A204.1 (cell line): ENCODE results near the gene NAA15.
A peak's percentile ranks its signal among the peaks of the same experiment; 100 is the strongest.
"Not testable (repeated sequence)": the region's sequence is repeated elsewhere in the genome, so short reads cannot be mapped to it uniquely, and the experiment has no call there.

Experiments
- FAIRE-seq: peaks from 2 replicates; lab custom pipeline; 2012; peaks lifted over from hg19 to GRCh38; lab: Jason Lieb, UNC

NAA15 gene

DNA sequence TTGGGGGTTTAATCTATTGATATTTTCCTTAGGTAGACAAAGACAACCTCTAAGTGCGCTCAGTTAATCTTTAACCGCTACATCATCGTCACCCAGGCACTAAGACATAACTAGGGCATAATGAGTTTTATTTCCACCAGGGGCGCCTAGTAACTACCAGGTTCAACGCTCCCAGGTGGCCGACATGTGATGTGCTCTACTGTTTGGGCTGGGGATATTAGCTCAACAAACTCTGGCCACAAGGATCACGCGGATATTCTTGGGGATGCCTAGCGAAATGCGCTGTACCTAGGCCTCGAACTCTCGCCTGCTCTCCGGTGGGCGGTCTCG lies 151.7 kb downstream of the NAA15 start:
- FAIRE-seq = no peak

DNA sequence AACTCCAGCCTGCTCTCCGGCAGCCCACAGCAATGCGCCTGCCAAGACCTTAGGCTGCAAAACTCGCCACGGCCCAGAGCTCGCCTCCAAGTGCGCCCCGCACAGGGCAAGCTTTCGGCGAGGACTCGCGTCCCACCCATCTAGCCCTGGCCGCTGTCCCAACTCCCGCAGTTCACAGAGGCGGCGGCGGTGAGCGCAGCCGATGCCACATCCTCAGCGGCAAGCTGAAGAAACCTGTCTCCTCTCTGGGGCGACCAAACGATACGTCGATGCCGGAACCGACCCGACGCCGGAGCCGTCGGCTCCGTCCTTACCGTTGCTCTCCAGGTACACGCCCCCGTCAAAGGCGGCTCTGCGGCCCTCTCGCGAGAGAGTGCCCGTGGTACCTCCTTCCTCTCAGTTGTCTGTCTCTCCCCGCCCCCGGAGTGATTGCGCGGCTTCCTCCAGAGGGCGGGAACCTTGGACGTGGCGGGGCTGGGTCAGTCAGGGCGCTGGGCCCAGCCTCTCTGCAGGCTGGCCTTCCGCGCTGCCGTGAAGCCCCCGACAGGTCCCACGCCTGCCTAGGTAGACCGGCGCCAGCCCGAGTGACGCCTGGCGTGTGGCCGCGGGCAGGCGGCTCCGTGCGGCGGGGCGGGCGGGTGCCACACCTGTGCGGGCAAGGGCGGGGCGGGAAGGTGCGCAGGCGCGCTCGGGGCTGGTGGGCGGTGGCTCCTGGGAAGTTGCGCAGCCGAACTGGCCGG lies 152.2 kb downstream of the NAA15 start:
- peak; percentile 64 for FAIRE-seq

DNA sequence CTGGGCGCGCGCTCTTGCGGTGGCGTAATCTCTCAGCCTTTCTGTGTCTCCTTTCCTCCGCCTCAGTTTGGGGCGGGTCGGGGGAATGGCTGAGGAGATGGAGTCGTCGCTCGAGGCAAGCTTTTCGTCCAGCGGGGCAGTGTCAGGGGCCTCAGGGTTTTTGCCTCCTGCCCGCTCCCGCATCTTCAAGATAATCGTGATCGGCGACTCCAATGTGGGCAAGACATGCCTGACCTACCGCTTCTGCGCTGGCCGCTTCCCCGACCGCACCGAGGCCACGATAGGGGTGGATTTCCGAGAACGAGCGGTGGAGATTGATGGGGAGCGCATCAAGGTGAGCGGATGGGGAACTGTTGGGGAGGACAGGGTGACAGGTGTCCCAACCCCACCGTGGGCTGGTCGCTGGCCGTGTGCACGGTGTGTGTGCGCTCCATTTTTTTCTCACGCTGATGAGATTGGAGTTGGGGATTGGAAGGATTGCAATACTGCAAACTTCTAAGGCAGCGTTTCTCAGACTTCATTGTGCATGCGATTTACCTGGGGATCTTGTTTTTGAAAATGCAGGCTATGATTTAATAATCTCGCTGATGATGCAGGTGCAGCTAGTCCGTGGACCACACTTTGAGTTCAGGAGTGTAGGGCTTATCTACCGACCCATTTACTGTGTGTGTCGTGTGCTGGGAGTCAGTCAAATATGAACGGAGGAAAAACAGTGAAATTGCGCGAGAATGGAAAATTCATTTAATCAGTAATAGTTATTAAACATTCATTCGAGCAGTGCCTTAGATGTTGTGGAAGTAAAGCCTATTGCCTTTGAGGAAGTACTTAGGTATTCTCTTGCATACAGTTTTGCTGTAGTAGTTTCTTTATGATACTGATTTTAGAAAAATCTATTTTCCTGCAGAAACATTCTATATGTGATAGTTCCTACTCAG lies 153.1 kb downstream of the NAA15 start, which contains the start of gene RAB33B:
RAB33B (plus strand) TSS at position 11 of the 935 bp plus-strand sequence; CDS start at position 86, 75 bp downstream.
- FAIRE-seq = no peak

DNA sequence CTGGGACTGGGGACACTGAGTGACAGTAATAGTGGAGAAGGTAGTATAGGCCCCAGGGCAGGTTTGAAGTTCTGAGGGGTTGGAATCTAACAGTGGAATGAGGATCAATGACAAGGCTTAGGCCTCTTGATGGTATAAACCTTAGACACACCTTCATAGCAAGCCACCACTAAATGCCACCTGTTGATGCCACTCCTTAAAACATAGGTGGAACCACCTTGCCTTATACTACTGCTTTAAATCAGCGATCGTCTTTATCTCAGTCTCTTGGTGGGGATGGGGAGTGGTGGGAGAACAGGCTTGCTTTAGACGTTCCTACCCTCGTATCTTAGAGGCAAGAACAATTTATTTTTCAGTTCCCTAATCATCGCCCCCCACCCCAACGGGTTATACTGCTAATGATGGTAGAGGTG lies 153.8 kb downstream of the NAA15 start:
- FAIRE-seq = no peak

DNA sequence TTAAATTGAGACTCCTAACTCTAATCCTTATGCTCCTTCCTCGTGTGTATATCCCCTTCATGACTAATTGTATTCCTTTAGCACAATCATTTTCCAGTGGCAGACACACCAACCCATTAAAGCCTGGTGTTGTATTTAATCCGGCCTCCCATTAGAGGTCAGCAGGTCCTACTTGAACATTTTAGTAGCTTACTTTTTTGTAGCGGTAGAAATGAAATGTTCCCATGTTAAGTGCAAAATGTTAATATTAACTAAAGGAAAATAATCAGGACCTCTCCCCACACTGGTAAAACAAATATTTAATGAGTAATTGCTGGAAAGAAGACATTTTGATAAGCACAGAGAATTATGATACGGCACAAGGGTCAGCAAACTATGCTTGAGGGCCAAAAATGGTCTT lies 156.0 kb downstream of the NAA15 start:
- FAIRE-seq = no peak

DNA sequence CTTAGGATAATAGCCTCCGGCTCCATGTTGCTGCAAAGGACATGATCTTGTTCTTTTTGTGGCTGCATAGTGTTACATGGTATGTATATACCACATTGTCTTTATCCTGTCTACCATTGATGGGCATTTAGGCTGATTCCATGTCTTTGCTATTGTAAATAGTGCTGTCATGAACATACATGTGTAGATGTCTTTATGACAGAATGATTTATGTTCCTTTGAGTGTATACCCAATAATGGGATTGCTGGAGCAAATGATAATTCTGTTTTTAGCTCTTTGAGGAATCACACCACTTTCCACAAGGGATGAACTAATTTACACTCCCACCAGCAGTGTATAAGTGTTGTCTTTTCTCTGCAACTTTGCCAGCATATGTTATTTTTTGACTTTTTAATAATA lies 157.2 kb downstream of the NAA15 start:
- FAIRE-seq = no peak

DNA sequence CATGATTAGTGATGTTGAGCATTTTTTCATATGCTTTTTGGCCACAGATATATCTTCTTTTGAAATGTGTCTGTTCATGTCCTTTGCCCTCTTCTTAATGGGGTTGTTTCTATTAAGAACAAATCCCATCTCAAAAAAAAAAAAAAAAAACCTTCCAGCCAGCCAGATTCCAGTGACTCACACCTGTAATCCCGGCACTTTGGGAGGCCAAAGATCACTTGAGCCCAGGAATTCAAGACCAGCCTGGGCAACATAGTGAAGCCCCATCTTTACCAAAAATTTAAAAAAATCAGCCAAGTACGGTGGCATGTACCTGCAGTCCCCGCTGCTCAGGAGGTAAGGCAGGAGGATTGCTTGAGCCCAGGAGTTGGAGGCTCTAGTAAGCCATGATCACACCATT lies 157.7 kb downstream of the NAA15 start:
- FAIRE-seq = no peak

DNA sequence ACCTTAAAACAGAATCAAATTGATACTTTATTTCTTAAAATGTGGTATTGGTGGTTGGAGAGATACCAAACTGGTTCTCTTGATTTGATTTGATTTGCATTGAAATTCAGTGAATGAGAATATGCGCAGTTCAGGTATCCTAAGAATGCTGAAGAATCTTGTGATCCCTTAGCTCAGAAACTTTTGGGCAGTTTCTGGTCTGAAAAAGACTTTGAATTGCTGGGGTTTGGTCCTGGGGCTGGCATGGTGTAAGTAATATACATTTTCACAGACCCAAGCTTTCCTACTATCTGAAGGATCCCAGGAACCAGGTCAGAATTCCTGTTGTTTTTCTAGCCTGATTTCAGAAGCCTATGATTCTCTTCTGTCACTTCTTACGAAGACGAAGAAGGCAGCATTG lies 159.3 kb downstream of the NAA15 start:
- no peak for FAIRE-seq

DNA sequence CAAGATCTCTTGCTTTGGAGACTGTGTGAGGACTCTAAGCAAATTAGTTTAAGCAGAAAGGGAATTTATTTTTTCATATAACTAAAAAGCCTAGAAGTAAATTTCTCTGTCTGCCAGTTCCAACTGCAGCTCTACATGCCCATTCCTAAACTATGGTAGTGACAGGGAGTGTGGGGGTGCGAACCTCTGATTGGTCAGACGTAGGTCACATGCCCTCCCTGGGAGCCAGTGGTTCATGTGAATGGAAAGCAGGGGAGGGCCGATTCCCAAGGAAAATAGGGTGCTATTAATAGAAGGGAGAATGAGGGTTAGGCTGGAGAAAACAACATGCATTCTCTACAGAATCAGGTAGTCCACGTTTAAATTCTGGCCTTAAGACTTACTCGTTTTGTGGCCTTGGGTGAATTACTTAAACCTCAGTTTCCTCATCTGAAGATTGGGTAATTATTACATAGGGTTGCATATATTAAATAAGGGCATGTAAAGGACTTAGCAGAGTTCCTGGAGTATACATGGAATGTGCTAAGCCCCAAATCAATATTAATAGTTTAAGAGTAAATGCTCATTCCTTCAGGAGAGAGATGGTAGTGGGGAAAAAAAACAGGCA lies 159.8 kb downstream of the NAA15 start:
- no peak for FAIRE-seq

DNA sequence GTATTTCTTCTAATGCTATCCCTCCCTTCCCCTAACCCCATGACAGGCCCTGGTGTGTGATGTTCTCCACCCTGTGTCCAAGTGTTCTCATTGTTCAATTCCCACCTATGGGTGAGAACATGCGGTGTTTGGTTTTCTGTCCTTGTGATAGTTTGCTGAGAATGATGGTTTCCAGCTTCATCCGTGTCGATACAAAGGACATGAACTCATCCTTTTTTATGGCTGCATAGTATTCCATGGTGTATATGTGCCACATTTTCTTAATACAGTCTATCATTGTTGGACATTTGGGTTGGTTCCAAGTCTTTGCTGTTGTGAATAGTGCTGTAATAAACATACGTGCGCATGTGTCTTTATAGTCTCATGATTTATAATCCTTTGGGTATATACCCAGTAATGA lies 163.2 kb downstream of the NAA15 start:
- not testable (repeated sequence) for FAIRE-seq

DNA sequence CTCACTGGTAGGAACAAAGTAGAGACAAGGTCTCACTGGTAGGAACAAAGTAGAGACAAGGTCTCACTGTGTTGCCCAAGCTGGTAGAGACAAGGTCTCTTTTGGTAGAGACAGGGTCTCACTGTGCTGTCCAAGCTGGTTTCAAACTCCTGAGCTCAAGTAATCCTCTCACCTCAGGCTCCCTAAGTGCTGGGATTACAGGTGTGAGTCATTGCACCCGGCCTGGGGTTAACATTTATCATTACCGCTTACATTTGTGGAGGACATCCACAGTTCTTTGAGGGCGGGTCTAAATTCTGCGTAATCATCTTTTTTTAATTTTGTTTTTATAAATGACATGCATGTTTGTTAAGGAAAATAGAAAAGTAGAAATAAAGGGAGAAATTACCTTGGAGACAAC lies 164.6 kb downstream of the NAA15 start:
- no peak for FAIRE-seq

DNA sequence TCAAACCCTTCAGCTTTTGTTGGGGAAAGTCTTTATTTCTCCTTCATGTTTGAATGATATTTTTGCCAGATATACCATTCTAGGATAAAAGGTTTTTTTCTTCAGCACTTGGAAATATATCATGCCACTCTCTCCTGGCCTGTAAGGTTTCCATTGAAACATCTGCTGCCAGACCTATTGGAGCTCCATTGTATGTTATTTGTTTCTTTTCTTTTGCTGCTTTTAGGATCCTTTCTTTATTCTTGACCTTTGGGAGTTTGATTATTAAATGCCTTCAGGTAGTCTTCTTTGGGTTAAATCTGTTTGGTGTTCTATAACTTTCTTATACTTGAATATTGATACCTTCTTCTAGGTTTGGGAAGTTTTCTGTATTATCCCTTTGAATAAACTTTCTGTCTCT lies 167.5 kb downstream of the NAA15 start:
- FAIRE-seq = not testable (repeated sequence)

DNA sequence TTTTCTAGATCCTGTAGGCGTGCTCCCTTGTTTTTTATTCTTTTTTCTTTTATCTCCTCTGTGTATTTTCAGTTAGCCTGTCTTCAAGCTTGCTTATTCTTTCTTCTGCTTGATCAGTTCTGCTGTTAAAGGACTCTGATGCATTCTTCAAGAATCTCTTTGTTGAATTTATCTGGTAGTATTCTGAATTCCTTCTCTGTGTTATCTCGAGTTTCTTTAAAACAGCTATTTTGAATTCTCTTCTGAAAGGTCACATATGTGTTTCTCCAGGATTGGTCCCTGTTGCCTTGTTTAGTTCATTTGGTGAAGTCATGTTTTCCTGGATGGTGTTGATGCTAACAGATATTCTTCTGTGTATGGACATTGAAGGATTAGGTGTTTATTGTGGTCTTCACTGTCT lies 167.9 kb downstream of the NAA15 start:
- FAIRE-seq = no peak
